Endodermal cell (in vitro differentiated cells): ENCODE measurements around the gene SERPINB10. TPM values are rescaled to one million over a fixed set of nuclear protein-coding genes. Genes with fewer than 3 reads are reported as not detected.

ENCODE experiments used
- DNase-seq: peaks from one replicate; pipeline ENCODE4 v3.0.0-alpha.2; 2017
- H3K27ac ChIP-seq: 2 replicates; pipeline ENCODE4 v1.5.1; 2013; ENCODE audit warnings: mild to moderate bottlenecking, low read depth, low read length, moderate library complexity
- H3K27me3 ChIP-seq: 2 replicates; pipeline ENCODE4 v1.6.1; 2013; ENCODE audit warnings: mild to moderate bottlenecking, low read length, moderate library complexity; ENCODE audit not compliant: insufficient read depth, control insufficient read depth, poor library complexity, severe bottlenecking
- H3K36me3 ChIP-seq: 2 replicates; pipeline ENCODE4 v1.7.0; 2013; ENCODE audit warnings: mild to moderate bottlenecking, low read length, moderate library complexity; ENCODE audit not compliant: control insufficient read depth, insufficient read depth
- H3K4me1 ChIP-seq: one replicate; pipeline ENCODE4 v1.7.0; 2013; ENCODE audit warnings: low read length; ENCODE audit not compliant: control insufficient read depth, insufficient read depth
- H3K4me3 ChIP-seq: 2 replicates; pipeline ENCODE4 v1.5.1; 2013; ENCODE audit warnings: mild to moderate bottlenecking, low read length, moderate library complexity
- H3K9ac ChIP-seq: 2 replicates; pipeline ENCODE4 v1.6.1; 2013; ENCODE audit warnings: mild to moderate bottlenecking, low read length, moderate library complexity; ENCODE audit not compliant: poor library complexity, severe bottlenecking; ENCODE audit errors: extremely low read depth
- H3K9me3 ChIP-seq: 2 replicates; pipeline ENCODE4 v1.6.1; 2013; ENCODE audit warnings: mild to moderate bottlenecking, low read length, moderate library complexity; ENCODE audit not compliant: control insufficient read depth
- H3K27ac Mint-ChIP-seq: 2 replicates; pipeline ENCODE4 v1.8.0; 2020; ENCODE audit warnings: mixed read lengths
- H3K27me3 Mint-ChIP-seq: 2 replicates; pipeline ENCODE4 v1.8.0; 2021; ENCODE audit warnings: mild to moderate bottlenecking, mixed read lengths; ENCODE audit not compliant: insufficient read depth
- H3K36me3 Mint-ChIP-seq: 2 replicates; pipeline ENCODE4 v1.8.0; 2020; ENCODE audit warnings: low read depth, mixed read lengths
- H3K4me1 Mint-ChIP-seq: 2 replicates; pipeline ENCODE4 v1.8.0; 2020; ENCODE audit warnings: mixed read lengths
- H3K4me3 Mint-ChIP-seq: 2 replicates; pipeline ENCODE4 v1.8.0; 2020; ENCODE audit warnings: mild to moderate bottlenecking, moderate library complexity, mixed read lengths
- H3K9me3 Mint-ChIP-seq: 2 replicates; pipeline ENCODE4 v1.8.0; 2020; ENCODE audit warnings: mild to moderate bottlenecking, mixed read lengths
- CTCF ChIP-seq: fragments of 200-600 bp; sonication (generic); conservative IDR thresholded peaks from 2 replicates; pipeline ENCODE4 v1.5.0; 2021; ENCODE audit warnings: antibody characterized with exemption, mild to moderate bottlenecking
- WGBS, 2 experiments: methylation state at CpG; one replicate each; pipeline versions ENCODE4 v1.1.5 to v1.1.7; 2013; ENCODE audit warnings: missing lambda C conversion rate in 2 of 2, mixed read lengths in 1 of 2; ENCODE audit not compliant: insufficient coverage in 1 of 2, insufficient read length in 1 of 2; 5-methylcytosine and 5-hydroxymethylcytosine counted together
- total RNA-seq, 2 donors: library from RNA; stranded (reverse); fragmentation: NEBNext Ultra II Directional in 1 of 2; extraction: Animal tissue kit (Norgen Biotek cat#: 25700) in 1 of 2; gene quantifications; 2 replicates in 1 of 2; 3 replicates in 1 of 2; pipeline ENCODE4 v1.2.1, GENCODE V29; 2021

SERPINB10 gene
- total RNA-seq, 2 donors from 2014 or later, result not detected

GRCh38 chr18:63908858-63909257 lies 1.1 kb downstream of the SERPINB10 start:
- H3K27me3 ChIP-seq, result no peaks in the 10 kb centered on the region
- H3K4me3 Mint-ChIP-seq, result no peak overlapping the region
- H3K4me1 Mint-ChIP-seq, result no peaks in the 10 kb centered on the region
- no peak for TF ChIP-seq CTCF
- no peak overlapping the region for H3K4me3 ChIP-seq
- peaks cover 7% of the 10 kb centered on the region for H3K27me3 Mint-ChIP-seq
- H3K9ac ChIP-seq, result no peak overlapping the region
- no peaks in the 10 kb centered on the region for H3K4me1 ChIP-seq
- H3K27ac Mint-ChIP-seq, result no peak overlapping the region
- no peaks in the 10 kb centered on the region for H3K9me3 Mint-ChIP-seq
- DNase-seq, result no peak
- no peaks in the 10 kb centered on the region for H3K36me3 ChIP-seq
- WGBS, 2 experiments, result 80% methylated on average over 1 of the region's 1 CpG; no CpG with 5 or more reads in 1 of the 2 experiments
- no peak overlapping the region for H3K27ac ChIP-seq
- H3K36me3 Mint-ChIP-seq, result no peaks in the 10 kb centered on the region
- no peaks in the 10 kb centered on the region for H3K9me3 ChIP-seq

- Histone ChIP-seq H3K4me3 (no peak overlapping the region), H3K27ac (no peak overlapping the region), H3K36me3 (no peaks in the 10 kb centered on the region), H3K9ac (no peak overlapping the region), H3K9me3 (no peaks in the 10 kb centered on the region), H3K4me1 (no peaks in the 10 kb centered on the region), H3K27me3 (no peaks in the 10 kb centered on the region)
- H3K36me3 Mint-ChIP-seq, result no peaks in the 10 kb centered on the region
- H3K27me3 Mint-ChIP-seq, result peaks cover 7% of the 10 kb centered on the region
- H3K9me3 Mint-ChIP-seq, result no peaks in the 10 kb centered on the region
- H3K4me1 Mint-ChIP-seq, result no peaks in the 10 kb centered on the region
- WGBS, 2 experiments, result 86% methylated on average over 2 of the region's 2 CpGs; no CpG with 5 or more reads in 1 of the 2 experiments
- no peak for DNase-seq
- no peak overlapping the region for H3K4me3 Mint-ChIP-seq
- no peak overlapping the region for H3K27ac Mint-ChIP-seq
- no peak for TF ChIP-seq CTCF
Observed at GRCh38 chr18:63909870-63910269, 2.1 kb downstream of the SERPINB10 start.

GRCh38 chr18:63917817-63918216 lies 10.1 kb downstream of the SERPINB10 start:
- no peak overlapping the region for H3K27ac Mint-ChIP-seq
- H3K4me1 ChIP-seq, result no peaks in the 10 kb centered on the region
- no peak overlapping the region for H3K9ac ChIP-seq
- no peaks in the 10 kb centered on the region for H3K36me3 ChIP-seq
- no peak for TF ChIP-seq CTCF
- no peak overlapping the region for H3K27ac ChIP-seq
- H3K9me3 ChIP-seq, result no peaks in the 10 kb centered on the region
- WGBS, 2 experiments, result 95 to 96% methylated on average over 5 of the region's 5 CpGs
- peaks cover 3% of the 10 kb centered on the region for H3K27me3 Mint-ChIP-seq
- H3K36me3 Mint-ChIP-seq, result no peaks in the 10 kb centered on the region
- no peaks in the 10 kb centered on the region for H3K4me1 Mint-ChIP-seq
- no peak overlapping the region for H3K4me3 ChIP-seq
- no peaks in the 10 kb centered on the region for H3K27me3 ChIP-seq
- H3K9me3 Mint-ChIP-seq, result no peaks in the 10 kb centered on the region
- no peak for DNase-seq
- no peak overlapping the region for H3K4me3 Mint-ChIP-seq
